Chondrocyte (in vitro differentiated cells): ENCODE data around the gene FAM184A. TPM values are rescaled to one million over a fixed set of nuclear protein-coding genes. Genes with fewer than 3 reads are reported as not detected.
"Not testable (repeated sequence)": the region's sequence is repeated elsewhere in the genome, so short reads cannot be mapped to it uniquely, and the experiment has no call there.

ENCODE experiments used
- DNase-seq: peaks from one replicate; pipeline ENCODE4 v3.0.0; 2021; ENCODE audit warnings: mixed read lengths, low spot score
- H3K27ac Mint-ChIP-seq: one replicate; pipeline ENCODE4 v1.8.0; 2021; ENCODE audit warnings: mild to moderate bottlenecking, moderate library complexity, mixed read lengths; ENCODE audit not compliant: unreplicated experiment
- H3K27me3 Mint-ChIP-seq: 2 replicates; pipeline ENCODE4 v1.8.0; 2021; ENCODE audit warnings: low read depth, mixed read lengths
- H3K36me3 Mint-ChIP-seq: 2 replicates; pipeline ENCODE4 v1.8.0; 2021; ENCODE audit warnings: low read depth, mixed read lengths
- H3K4me1 Mint-ChIP-seq: 2 replicates; pipeline ENCODE4 v1.8.0; 2021; ENCODE audit warnings: low read depth, mild to moderate bottlenecking, mixed read lengths
- H3K4me3 Mint-ChIP-seq: one replicate; pipeline ENCODE4 v1.8.0; 2021; ENCODE audit warnings: mild to moderate bottlenecking, moderate library complexity, mixed read lengths; ENCODE audit not compliant: unreplicated experiment
- H3K9me3 Mint-ChIP-seq: 2 replicates; pipeline ENCODE4 v1.8.0; 2021; ENCODE audit warnings: low read depth, mixed read lengths
- total RNA-seq: library from RNA; stranded (reverse); gene quantifications from 3 replicates; pipeline ENCODE4 v1.2.1, GENCODE V29; 2021
- TF ChIP-seq, protein P1 (sequence below): fragments of 200-600 bp; sonication (generic); IDR thresholded peaks from 2 replicates; pipeline ENCODE4 v1.5.0; 2021; ENCODE audit warnings: antibody characterized with exemption, mild to moderate bottlenecking, moderate library complexity

The FAM184A gene
- total RNA-seq, 1 donor from 2014 or later: 0.52 TPM

DNA sequence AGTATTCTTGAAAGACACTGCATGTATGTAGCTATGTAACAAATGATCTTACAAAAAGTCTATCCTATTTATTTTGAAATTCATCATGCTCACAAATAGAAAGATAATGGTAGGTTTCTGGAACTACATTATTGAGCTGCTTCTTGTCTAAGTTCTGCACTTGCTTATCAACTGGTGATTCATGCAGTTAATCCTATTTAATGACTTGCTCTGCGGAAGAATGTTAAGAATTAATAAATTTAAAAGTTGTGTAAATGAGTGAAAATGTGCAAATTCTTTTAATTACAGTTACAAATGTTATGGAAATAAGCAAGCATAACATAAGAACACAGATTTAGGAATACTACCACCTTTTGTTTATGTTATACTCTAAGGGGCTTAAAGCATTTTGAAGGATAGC is 76.4 kb downstream of the FAM184A start:
- no peaks in the 10 kb centered on the region for H3K9me3 Mint-ChIP-seq
- H3K4me1 Mint-ChIP-seq: no peaks in the 10 kb centered on the region
- no peaks in the 10 kb centered on the region for H3K27me3 Mint-ChIP-seq
- H3K4me3 Mint-ChIP-seq: no peak overlapping the region
- TF ChIP-seq, protein P1, sequence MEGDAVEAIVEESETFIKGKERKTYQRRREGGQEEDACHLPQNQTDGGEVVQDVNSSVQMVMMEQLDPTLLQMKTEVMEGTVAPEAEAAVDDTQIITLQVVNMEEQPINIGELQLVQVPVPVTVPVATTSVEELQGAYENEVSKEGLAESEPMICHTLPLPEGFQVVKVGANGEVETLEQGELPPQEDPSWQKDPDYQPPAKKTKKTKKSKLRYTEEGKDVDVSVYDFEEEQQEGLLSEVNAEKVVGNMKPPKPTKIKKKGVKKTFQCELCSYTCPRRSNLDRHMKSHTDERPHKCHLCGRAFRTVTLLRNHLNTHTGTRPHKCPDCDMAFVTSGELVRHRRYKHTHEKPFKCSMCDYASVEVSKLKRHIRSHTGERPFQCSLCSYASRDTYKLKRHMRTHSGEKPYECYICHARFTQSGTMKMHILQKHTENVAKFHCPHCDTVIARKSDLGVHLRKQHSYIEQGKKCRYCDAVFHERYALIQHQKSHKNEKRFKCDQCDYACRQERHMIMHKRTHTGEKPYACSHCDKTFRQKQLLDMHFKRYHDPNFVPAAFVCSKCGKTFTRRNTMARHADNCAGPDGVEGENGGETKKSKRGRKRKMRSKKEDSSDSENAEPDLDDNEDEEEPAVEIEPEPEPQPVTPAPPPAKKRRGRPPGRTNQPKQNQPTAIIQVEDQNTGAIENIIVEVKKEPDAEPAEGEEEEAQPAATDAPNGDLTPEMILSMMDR: no peak
- no peak overlapping the region for H3K27ac Mint-ChIP-seq
- no peak for DNase-seq
- H3K36me3 Mint-ChIP-seq: no peaks in the 10 kb centered on the region

DNA sequence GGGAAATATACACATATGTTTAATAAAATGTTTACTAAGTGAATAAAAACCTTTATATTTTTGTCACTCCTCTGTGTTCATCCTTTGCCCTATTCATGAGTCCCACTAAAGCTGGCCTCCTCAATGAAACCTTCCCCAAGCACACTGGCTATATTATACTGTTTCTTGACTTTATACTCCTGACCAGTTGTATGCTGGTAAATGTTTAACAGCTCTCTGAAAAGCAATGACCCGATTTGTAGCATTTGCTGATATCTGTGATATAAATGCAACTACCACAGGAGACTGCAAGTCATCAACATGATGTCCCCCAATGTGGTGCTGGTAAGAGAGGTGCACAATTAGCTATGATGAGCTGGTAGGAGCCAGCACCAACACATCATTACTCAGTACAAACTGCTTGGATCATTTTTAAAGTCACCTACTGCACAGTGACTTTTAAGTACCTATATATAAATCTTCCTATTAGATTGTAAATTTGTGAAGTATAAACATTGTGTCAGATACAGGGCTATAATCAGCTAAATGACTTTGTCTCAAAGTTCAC is 78.9 kb downstream of the FAM184A start:
- H3K9me3 Mint-ChIP-seq: no peaks in the 10 kb centered on the region
- H3K36me3 Mint-ChIP-seq: no peaks in the 10 kb centered on the region
- no peak overlapping the region for H3K4me3 Mint-ChIP-seq
- H3K4me1 Mint-ChIP-seq: no peaks in the 10 kb centered on the region
- H3K27me3 Mint-ChIP-seq: no peaks in the 10 kb centered on the region
- TF ChIP-seq, protein P1: no peak
- no peak overlapping the region for H3K27ac Mint-ChIP-seq
- DNase-seq: no peak

DNA sequence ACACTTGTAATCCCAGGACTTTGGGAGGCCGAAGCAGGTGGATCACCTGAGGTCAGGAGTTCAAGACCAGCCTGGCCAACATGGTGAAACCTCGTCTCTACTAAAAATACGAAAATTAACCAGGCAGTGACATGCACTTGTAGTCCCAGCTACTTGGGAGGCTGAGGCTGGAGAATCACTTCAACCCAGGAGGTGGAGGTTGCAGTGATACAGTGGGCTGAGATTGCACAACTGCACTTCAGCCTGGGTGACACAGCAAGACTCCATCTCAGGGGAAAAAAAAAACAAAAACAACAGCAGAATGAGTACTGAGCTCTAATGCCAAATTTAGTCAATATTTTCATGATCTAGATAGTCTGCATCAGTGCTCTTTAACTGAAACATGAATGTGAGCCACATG is 81.0 kb downstream of the FAM184A start:
- H3K27me3 Mint-ChIP-seq, H3K9me3 Mint-ChIP-seq, H3K27ac Mint-ChIP-seq, H3K4me3 Mint-ChIP-seq, H3K36me3 Mint-ChIP-seq, H3K4me1 Mint-ChIP-seq, DNase-seq: not testable (repeated sequence)

DNA sequence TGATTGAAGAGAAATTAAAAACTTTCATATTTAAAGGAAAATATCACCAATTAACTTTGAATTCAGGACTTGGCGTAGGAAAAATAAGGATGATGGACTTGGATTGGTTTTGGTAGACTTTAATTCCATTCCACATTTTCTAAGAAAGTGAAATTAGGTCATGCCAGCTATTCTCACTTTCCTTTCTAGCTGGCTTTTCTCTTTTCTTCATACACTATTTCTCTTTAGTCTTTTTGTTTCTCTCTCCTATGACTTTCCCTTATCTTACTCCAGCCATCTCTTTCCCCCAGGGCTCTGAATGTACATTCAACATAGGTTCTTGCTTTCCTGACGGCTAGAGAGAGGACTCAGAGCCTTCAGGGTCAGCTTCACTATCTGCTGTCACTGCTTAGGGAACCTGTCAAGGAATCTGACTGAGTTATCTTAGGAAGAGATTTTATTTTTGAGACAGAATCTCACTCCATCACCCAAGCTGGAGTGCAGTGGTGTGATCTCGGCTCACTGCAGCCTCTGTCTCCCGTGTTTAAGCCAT is 82.1 kb downstream of the FAM184A start:
- no peaks in the 10 kb centered on the region for H3K36me3 Mint-ChIP-seq
- no peak overlapping the region for H3K27ac Mint-ChIP-seq
- TF ChIP-seq, protein P1: no peak
- H3K9me3 Mint-ChIP-seq: no peaks in the 10 kb centered on the region
- no peaks in the 10 kb centered on the region for H3K4me1 Mint-ChIP-seq
- DNase-seq: no peak
- H3K27me3 Mint-ChIP-seq: no peaks in the 10 kb centered on the region
- H3K4me3 Mint-ChIP-seq: no peak overlapping the region

DNA sequence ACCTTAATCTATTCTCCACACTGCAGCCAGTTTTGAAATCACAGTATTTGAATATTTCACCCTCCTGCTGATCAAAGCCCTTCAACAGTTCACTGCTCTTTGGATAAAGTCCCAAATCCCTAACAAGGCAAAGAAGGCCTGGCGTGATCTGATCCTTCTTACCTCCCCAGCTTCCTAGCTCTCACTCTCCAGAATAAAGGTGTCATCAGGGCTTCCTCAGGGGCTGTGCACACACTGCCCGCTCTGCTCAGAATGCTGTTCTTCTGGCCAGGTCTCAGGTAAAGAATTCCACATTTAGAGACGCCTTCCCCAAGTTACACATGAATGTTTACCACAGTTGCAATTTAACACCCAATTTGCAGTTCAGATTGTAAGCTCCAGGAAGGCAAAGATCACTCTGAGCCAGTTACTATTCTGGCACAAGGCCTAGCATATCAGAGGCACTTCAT is 84.6 kb downstream of the FAM184A start:
- H3K9me3 Mint-ChIP-seq: no peaks in the 10 kb centered on the region
- no peak overlapping the region for H3K4me3 Mint-ChIP-seq
- H3K27ac Mint-ChIP-seq: no peak overlapping the region
- H3K27me3 Mint-ChIP-seq: no peaks in the 10 kb centered on the region
- no peaks in the 10 kb centered on the region for H3K36me3 Mint-ChIP-seq
- H3K4me1 Mint-ChIP-seq: no peaks in the 10 kb centered on the region
- no peak for DNase-seq
- TF ChIP-seq, protein P1: no peak

DNA sequence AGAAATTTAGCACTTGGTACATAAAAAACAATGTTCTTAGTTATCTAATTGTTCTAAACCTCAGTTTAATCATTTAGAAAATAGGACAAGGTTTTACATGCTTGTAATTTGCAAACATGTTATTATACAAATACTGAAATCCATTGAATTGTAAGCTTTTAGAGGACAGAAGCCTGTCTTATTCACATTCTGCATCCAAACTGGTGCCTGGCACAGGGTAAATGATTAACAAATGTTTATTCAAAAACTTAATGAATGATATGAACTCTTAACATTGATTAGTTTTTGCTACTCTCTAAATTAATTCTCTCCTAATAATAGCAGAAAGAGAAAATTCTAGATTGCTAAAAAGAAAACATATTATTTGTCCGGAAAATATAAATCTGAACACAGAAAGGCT is 85.1 kb downstream of the FAM184A start:
- no peak overlapping the region for H3K27ac Mint-ChIP-seq
- H3K4me1 Mint-ChIP-seq: no peaks in the 10 kb centered on the region
- H3K4me3 Mint-ChIP-seq: no peak overlapping the region
- no peaks in the 10 kb centered on the region for H3K36me3 Mint-ChIP-seq
- DNase-seq: no peak
- H3K27me3 Mint-ChIP-seq: no peaks in the 10 kb centered on the region
- TF ChIP-seq, protein P1: no peak
- H3K9me3 Mint-ChIP-seq: no peaks in the 10 kb centered on the region
